Right forelimb (tissue), 1 donor: ENCODE data around the gene SKP1.
"Not testable (repeated sequence)": the region's sequence is repeated elsewhere in the genome, so short reads cannot be mapped to it uniquely, and the experiment has no call there.

Experiments used
- DNase-seq: peaks from one replicate; pipeline ENCODE4 v3.0.0-alpha.2; 2018

SKP1 gene

DNA sequence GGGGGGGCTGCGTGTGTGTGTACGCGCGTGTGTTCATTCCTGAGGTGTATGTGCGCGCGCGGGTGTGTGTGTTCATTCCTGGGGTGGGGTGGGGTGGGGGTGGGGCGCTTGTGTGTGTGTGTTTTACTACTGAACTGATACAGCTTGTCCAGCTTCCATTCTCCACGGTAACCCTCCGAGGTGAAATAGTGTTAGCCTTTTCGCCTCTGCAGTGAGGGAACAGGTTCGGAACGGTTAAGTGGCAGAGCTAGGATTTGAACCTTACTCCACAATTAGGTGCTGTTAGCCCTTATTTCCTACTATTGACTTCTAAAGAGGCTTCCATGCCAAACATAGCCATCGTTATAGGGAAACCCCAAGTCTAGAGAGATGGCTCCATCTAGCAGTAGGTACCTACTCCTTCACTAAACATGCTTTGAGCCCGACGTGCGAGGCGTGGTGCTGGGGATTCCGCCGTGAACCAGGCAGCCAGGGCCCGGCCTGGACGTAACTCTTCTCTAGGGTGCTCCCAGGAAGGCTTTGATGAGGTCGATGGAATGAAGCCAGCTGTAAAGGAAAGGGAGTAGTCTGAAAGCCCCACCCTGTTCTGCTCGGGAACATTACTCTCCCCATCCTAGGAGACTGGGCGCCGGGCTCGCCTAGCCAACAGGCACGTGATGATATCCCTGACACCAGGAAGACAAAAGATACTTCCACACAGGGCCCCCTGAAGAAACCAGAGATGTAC is 782 bp upstream of the SKP1 start:
- peak; percentile 51 for DNase-seq

DNA sequence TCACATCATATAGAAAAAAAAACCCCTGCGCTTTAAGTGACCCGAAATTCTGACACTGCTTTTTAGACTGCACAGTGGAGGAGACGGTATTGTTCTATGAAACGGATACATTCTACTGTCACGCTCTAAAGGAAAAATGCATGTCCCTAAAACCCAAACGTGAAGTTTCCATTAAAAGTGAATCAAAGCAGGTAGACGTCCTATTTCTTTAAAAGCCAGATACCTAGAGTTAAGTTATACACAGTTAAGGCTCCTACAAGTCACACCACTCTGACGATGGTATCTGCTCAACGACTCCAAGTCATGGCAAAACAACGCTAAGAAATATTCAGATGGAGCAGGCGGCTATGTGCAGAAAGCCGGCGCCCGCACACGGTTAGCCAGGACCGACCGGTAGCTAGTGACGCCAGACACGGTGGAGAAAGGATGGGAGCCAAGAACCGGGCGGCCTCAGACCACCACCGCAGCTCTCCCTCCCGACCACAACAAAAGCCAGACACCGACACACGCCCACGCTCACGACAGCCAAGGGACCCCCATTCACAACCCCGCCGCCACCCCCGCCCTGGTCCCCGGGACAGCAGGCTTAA is 734 bp downstream of the SKP1 start:
- peak; percentile 69 for DNase-seq

GRCh38 chr5:134174841-134175839 is 1.6 kb downstream of the SKP1 start:
- no peak for DNase-seq

DNA sequence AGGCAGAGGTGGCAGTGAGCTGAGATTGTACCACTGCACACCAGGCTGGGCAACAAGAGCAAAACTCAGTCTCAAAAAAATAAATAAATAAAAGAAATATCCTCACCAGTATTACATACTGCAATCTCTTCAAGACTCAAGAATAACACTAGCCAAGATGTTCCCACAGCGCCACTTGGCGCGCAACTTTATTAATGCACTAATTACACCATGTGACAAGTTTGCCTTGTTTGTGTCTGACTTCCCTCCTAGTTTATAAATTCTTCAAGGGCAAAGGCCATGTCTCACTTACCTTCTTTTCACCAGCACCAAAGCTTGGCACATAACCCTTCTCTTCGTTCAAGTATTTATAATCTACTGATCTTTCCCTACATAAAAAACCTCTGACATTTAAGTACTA is 4.8 kb downstream of the SKP1 start:
- DNase-seq = no peak

- no peak for DNase-seq
Measured at GRCh38 chr5:134162592-134162991, 14.2 kb downstream of the SKP1 start.

DNA sequence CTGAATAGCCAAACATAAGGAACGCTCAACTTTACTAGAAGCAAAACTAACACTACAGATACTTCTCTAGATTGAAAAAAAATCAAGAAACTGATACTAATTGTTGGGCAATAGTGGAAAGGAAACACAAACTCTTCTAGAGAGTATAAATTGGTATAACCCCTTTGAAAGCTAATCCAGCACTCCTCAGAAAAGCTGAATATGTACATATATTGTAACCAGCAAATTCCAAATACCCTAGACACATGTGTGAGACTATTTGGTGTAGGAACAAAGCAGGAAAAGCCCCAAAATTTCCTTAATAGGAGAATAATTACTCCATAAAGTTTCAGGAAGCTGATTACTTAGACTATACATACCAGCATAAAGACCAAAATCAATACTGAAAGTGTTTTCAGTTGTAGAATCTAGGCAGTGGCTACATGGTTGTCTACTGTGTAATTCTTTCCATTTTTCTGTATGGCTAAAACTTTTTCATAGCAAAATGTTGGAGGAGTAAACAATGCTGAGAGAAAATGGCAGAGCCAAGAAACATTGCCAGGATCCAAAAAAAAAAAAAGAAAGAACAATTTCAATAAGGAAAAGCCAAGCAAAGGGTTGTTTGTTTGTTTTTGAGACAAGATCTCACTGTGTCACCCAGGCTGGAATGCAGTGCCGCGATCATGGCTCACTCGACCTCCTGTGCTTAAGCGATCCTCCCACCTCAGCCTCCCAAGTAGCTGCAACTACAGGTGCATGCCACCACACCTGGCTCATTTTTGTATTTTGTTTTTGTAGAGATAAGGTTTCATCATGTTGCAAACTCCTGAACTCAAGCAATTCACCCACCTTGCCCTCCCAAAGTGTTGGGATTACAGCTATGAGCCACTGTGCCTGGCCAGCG is 15.0 kb downstream of the SKP1 start:
- no peak for DNase-seq

- no peak for DNase-seq
Measured at GRCh38 chr5:134153657-134154056, 23.1 kb downstream of the SKP1 start.

DNA sequence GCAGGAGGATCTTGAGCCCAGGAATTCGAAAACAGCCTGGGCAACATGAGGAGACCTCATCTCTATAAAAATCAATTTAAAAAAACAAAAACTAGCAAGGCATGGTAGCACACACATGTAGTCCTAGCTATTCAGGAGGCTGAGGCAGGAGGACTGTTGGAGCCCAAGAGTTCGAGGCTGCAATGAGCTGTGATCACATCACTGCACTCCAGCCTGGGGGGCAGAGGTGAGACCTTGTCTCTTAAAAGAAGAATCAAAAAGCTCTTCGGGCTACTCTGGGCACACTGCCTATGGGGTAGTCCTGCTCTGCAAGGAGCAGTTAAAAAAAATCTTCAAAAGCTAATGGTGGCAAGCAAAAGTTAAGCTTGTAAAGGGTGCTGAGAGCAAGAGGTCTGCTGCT is 23.5 kb downstream of the SKP1 start:
- DNase-seq = no peak

DNA sequence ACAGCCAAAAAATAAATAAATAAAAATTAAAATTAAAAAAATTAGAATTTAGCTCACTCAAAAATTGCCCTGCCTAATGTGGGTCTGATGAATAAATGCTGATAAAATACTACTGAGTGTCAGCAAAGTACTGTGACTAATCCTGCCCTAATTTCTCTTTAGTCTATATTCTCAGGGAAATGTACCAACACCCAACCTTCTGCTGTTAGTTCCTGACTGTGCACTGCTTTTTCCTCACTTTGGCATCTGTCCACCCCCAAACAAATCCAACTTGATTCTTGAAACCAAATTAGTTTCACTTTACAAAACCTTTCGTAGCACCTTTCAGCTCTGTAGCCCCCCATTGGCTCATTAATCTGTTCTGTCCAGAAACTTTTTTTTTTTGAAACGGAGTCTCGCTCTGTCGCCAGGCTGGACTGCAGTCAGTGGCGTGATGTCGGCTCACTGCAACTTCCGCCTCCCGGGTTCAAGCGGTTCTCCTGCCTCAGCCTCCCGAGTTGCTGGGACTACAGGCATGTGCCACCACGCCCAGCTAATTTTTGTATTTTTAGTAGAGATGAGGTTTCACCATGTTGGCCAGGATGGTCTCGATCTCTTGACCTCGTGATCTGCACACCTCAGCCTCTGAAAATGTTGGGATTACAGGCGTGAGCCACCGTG is 24.4 kb downstream of the SKP1 start:
- DNase-seq = not testable (repeated sequence)

DNA sequence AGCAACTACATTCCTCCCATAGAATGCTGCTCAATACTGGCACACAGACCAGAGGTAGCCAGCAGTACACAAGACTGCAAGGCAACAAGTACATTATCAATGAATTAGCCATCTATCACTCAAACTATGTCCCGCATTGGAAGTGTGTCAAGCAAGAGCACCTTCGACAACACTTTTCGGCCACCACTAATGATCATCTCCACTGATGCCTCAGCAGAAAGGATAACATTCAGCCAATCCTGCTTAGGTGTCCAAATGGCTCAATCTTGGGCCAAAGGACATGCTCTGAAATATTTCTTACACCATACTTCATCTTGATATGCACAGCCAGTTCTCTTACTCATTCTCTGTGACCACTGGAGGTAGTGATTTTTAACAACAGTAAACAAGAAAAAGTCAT is 25.0 kb downstream of the SKP1 start:
- DNase-seq = no peak

GRCh38 chr5:134149571-134150303 is 27.0 kb downstream of the SKP1 start:
- DNase-seq = no peak

GRCh38 chr5:134148986-134149539 is 27.7 kb downstream of the SKP1 start:
- no peak for DNase-seq

- DNase-seq = no peak
Measured at GRCh38 chr5:134148316-134148715, 28.4 kb downstream of the SKP1 start.

DNA sequence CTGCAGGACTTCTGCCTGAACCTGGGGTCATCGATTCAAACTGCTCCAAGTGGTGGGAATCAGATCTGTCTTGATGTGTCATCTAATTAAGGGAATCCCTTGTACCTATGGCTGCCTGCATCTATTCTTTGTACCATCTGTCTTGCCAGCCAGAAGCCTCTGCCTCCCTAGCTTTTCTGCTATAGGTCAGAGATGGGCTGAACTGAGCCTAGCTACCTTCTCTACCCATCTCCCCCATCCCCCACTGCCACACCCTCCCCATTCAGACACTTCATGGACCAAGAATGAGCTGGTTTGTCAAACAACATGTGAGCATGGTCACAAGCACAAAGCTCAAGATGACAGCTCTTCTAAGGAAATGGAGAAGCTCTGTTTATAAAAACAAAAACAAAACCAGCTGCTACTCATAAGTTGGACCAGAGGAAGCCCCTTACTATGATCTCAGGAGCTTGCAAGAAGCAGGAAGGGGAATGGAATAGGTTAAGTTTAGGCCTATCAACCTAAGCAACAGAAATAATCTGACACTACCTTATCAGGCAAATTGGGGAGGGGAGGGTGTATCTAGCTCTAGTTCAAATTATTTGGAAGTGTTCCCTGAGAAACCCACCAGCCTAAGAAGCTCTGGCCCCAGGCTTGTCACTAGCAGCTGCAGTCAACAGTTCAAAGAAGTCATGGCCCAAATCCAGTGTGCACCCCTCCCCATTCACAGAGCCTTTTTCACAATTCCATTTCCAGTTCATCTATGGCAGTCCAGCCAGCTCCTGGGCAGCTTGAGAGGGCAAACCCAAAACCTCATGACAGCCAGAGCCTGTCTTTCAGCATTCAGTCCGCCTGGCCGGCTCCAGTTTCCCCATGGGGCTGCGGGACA is 29.9 kb downstream of the SKP1 start:
- DNase-seq = no peak

DNA sequence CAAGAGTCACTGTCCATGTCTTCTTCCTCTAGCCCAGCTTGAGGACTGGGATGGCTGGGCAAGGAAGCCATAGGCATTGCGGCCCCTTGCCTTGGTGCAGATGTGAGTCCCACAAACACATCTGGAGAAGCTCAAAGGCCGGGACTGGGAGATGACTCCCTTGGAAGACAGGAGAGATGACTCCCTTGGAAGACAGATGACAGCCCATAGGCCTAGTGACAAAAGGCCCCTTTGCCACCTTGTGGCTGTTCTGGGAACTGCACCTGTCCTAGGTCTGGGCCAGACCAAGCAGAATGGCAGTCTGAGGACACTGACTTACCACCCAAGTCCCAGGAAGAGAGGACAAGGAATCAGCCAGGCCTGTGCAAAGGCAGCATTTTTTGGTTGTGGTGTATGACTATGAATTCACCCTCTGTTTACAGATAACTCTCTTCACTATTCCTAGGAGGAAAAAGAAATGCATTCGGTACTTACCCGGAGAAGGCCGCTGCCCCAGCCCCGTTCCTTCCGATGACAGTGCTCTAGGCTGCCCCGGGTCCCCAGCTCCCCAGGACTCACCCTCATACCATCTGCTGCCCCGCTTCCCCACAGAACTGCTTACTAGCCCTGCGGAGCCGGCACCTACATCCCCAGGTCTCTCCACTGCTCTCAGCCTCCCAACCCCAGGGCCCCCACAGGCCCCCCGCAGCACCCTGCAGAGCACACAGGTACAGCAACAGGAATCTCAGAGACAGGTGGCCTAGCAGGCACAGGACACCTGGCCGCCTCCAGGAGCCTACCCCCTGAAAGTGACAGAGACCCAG is 30.8 kb downstream of the SKP1 start:
- DNase-seq = peak; percentile 78

DNA sequence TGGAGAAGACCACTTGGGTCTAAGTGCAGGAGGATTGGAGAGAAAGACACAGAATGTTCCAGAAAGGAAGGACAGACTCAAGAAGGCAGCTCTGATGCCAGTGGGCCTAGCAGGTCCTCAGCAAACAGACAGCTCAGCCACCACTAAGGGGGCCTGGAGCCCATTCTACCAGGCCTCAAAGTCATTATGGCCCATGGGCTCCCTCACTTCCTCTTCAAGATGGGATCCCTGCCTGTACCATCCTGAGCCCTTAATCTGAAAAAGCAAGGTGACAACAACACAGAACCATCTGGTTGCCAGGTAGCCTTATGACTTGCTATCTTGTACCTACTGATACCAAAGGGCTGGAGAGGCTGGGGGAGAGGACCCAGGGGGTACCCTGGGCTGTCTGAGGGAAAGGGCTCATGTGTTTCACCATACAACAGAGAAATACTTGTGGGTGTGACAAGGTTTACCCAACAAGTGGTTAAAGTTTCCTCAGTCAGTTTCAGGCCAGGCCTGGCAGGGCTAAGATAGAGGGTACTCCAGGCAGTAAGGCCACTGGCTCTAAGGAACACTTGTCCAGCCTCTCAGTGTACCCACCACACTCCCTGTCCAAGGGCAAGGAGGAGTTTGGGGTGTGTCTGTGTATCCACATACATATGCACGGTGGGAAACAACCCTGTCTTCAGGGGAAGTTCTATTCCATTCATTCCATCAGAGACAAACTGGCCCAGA is 31.6 kb downstream of the SKP1 start:
- no peak for DNase-seq

DNA sequence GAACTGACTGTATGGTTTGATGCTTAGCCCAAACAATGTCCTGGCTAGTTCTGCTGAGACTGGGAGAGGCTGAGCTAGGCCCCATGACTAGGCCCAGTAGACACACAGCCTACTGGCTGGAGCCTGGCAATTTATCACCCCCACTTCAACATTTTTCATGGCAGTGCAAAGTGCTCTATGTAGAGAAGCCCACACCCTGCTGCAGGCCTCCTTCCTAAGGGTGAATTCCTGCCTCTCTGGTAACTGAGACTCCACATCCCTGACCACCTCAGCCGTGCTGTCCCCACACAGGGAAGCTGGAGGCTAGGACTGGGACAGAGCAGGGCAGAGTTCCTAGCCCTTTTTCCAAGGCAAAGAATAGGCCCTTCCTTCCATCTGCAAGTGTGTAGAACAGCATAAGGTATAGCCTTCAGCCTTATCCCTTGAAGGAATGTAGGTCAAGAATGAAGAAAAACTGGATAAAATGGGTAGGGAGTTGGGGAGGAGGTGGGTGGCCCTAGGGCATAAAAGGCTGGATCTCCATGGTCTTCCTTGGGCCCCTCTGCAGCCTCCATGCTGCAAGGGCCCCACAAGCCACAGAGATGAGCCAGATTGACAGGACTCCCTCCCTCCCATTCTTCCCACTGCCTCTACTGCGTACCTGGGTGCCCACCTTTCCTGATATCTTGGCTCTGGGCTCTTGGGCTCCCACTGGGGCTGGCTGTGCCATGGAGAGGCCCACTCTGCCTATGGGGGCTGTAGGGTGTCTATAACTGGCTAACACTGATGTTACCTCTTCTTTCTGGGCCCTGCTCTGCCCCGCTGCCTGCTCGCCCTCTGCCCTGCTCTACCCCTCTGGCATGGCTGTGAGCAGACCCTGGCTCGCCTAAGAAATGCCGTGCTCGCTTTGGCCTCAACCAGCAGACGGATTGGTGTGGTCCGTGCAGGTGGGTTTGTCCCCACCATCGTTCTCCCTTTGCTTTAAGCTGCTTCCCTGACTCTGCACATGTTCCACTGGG is 32.5 kb downstream of the SKP1 start:
- DNase-seq = peak; percentile 37
